Measurements from ENCODE around the gene TMEM63A. TPM values are rescaled to one million over a fixed set of nuclear protein-coding genes. Genes with fewer than 3 reads are reported as not detected.

The TMEM63A gene
- total and polyA plus RNA-seq, 2 donors (not counting 3 experiments of a cell fraction or from before 2014, with no cell fraction given): 28.7 to 41.4 TPM

- H4K20me1 ChIP-seq (replicated peaks; ENCODE audit: control insufficient read depth, extremely low read depth, insufficient read depth, low read length): no peaks in the 10 kb centered on the region
- no peak for FAIRE-seq
- DNase-seq (ENCODE audit: low read depth, low spot score): no peak
- ChIA-PET CTCF (interaction anchor here (1.6 kb wide), 1 partner anchor 51 kb away, joined by 4 read pairs; no protein-coding TSS in a partner anchor), POLR2A (no interaction called here)
- dilution Hi-C loops (cut with MboI; ENCODE audit: extremely low pct_ligation_motif_present, low sequenced_read_pairs): no loop called here
- H3K27me3 ChIP-seq (ENCODE audit: control insufficient read depth in 2 of 2, insufficient read depth in 2 of 2, low read length in 2 of 2): no peaks in the 10 kb centered on the region
- no peak overlapping the region for H3K4me2 ChIP-seq (ENCODE audit: insufficient read depth, low read length)
- no peaks in the 10 kb centered on the region for H3K9me1 ChIP-seq (replicated peaks; ENCODE audit: control insufficient read depth, extremely low read depth, insufficient read depth, low read length)
- TF ChIP-seq FOS (IDR thresholded peaks at IDR 0.05; ENCODE audit: borderline replicate concordance, insufficient read depth, low read length) (no peak), POLR2AphosphoS5 (IDR thresholded peaks at IDR 0.05; ENCODE audit: insufficient read depth, low read depth, low read length) (no peak), MAX (IDR thresholded peaks at IDR 0.05; ENCODE audit: insufficient read depth, insufficient read length) (no peak), MYC (IDR thresholded peaks at IDR 0.05; ENCODE audit: low read depth, low read length) (no peak), CTCF (IDR thresholded peaks at IDR 0.05; ENCODE audit: extremely low read depth in 1 of 2, insufficient read depth in 1 of 2, low read depth in 1 of 2, low read length in 2 of 2) (no peak), GATA2 (IDR thresholded peaks at IDR 0.05; ENCODE audit: insufficient read depth, insufficient read length, low read depth, low read length) (no peak), EZH2 (IDR thresholded peaks at IDR 0.05; ENCODE audit: borderline replicate concordance, low read depth, low read length, severe bottlenecking) (no peak), POLR2A (IDR thresholded peaks at IDR 0.05; ENCODE audit: low read depth, low read length) (no peak), JUN (IDR thresholded peaks at IDR 0.05; ENCODE audit: borderline replicate concordance, insufficient read depth, insufficient read length, low read depth) (no peak)
- no peaks in the 10 kb centered on the region for H3K9me3 ChIP-seq (replicated peaks; ENCODE audit: control insufficient read depth, insufficient read depth, low read length)
- peaks cover 0 to 21% of the 10 kb centered on the region in 2 experiments for H3K36me3 ChIP-seq (ENCODE audit: control insufficient read depth in 2 of 2, extremely low read depth in 1 of 2, insufficient read depth in 2 of 2, low read length in 2 of 2)
- no peak overlapping the region for H3K9ac ChIP-seq (replicated peaks; ENCODE audit: extremely low read depth, insufficient read depth, low read length)
- H3K4me3 ChIP-seq (replicated peaks in 1 of 3; ENCODE audit: insufficient read depth in 1 of 3, low read depth in 1 of 3, low read length in 3 of 3): no peak overlapping the region
- no peak overlapping the region for H2AFZ ChIP-seq (ENCODE audit: low read depth, low read length)
- intact Hi-C loops (cut with micrococcal nuclease): no loop called here
- H3K79me2 ChIP-seq (ENCODE audit: control insufficient read depth, insufficient read depth, low read length): no peaks in the 10 kb centered on the region
- H3K4me1 ChIP-seq (ENCODE audit: control insufficient read depth, extremely low read depth, insufficient read depth, low read length): peaks cover 3% of the 10 kb centered on the region
- H3K27ac ChIP-seq (ENCODE audit: insufficient read depth, low read depth, low read length): no peak overlapping the region
- no TSS peak for BruUV-seq (replicated peaks)
These were observed 22.1 kb downstream of the TMEM63A start for GRCh38 chr1:225860107-225860506.

Data from endothelial cell of umbilical vein (primary cell).